HG03139 (cell line): ENCODE measurements around the gene CD3D.

ENCODE experiments used
- ATAC-seq: cut with Tn5 transposase; IDR thresholded peaks from one replicate; pipeline ENCODE4 v1.9.1; 2021; ENCODE audit not compliant: unreplicated experiment

The CD3D gene

DNA sequence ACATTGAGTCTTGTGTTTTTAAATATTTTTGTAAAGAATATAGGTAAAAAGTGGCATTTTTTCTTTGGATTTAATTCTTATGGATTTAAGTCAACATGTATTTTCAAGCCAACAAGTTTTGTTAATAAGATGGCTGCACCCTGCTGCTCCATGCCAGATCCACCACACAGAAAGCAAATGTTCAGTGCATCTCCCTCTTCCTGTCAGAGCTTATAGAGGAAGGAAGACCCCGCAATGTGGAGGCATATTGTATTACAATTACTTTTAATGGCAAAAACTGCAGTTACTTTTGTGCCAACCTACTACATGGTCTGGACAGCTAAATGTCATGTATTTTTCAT is 38.3 kb downstream of the CD3D start:
- no peak for ATAC-seq

- no peak for ATAC-seq
These were observed 40.8 kb downstream of the CD3D start for GRCh38 chr11:118301600-118302195.

DNA sequence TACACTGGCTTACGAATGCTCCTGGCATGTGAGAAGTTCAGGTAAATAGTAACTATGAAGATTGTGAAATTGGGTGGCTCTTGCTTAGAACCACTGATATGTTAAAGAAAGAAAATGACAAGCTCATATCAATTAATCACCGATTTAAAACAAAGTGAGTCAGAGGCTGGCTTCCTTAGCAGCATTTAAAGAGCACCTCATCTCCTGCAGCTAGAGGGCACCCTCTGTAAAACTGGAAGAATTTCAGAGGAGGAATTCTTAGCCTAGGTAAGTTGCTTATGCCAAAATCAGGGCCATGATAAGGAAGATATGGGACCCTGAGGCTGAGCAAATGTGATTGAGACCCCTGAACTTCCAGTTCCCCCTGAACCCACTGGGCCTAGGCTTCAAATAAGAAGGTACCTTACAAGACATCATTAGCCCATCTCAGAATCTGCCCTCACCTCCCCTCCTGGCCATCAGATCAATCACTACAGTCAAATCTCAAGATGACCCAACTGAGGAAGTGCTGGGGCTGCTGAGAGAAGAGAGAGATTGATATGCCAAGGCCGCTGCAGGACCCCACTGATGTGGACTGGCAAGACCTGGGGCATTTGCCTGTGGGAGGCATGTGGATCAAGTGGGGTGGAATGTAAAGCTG is 46.6 kb downstream of the CD3D start:
- ATAC-seq: no peak

DNA sequence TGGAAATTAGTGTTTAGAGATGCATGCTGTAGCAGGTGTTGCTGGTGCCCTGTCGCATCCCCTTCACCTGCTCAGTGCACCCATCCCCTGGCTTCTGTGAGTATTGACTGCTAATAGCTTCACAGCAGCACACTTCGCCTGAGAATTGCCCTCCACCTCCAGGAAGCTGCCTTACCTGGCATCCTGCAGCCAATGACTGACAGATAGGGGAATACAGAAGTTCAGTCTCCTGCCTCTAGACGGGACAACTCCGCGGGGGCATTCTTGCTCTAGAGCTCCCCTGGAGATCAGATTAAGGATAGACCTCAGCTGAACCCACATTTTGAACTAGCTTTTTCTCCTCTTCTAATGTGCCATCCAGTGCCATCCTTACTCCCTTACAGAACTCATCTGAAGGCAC is 47.3 kb downstream of the CD3D start:
- ATAC-seq: no peak

GRCh38 chr11:118294053-118294452 is 48.5 kb downstream of the CD3D start:
- no peak for ATAC-seq

- no peak for ATAC-seq
These were observed 50.9 kb downstream of the CD3D start for GRCh38 chr11:118291477-118292135.

- no peak for ATAC-seq
These were observed 51.6 kb downstream of the CD3D start for GRCh38 chr11:118290923-118291322.

DNA sequence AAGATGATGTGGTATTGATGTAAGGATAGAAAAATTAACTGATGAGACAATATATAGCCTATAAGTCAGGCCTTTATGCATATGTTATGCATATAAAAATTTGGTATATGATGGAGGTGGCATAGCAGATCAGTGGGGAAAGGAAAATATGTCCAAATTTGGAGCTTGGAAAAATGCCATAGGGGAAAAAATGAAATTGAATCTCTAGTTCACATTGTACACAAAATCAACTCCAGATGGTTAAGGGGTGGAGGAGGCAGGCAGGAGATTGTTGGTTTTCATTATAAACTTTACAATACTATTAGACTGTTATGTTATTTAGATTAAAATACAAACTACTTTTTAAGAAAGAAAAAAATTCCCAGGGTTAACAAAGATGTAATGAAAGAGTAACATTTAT is 53.1 kb downstream of the CD3D start:
- ATAC-seq: no peak
